OCI-LY3 (cell line): ENCODE results near the gene NGEF.

Source experiments
- CTCF ChIP-seq: fragments of 200-600, 300-600 bp; sonication (generic); IDR thresholded peaks from 2 replicates; pipeline ENCODE4 v1.5.1; 2014; ENCODE audit warnings: antibody characterized with exemption, low read length, low read depth
- EZH2phosphoT487 ChIP-seq: fragments of 200-600 bp; shearing (Covaris generic); IDR thresholded peaks from 2 replicates; pipeline ENCODE4 v1.6.1; 2018; ENCODE audit warnings: antibody characterized with exemption, mixed run types, low read depth

GRCh38 chr2:232957657-232958090, 55.4 kb downstream of the NGEF start:
- TF ChIP-seq CTCF (no peak), EZH2phosphoT487 (no peak)
